Measurements from ENCODE around the gene PIM2. TPM values are rescaled to one million over a fixed set of nuclear protein-coding genes. Genes with fewer than 3 reads are reported as not detected.

The PIM2 gene
- total and polyA plus RNA-seq, 9 of the 15 experiments (the other 6 are each of a cell fraction or from before 2014, with no cell fraction given): 67.6 to 191 (median 108) TPM

GRCh38 chrX:48891402-48892288 lies 27.2 kb downstream of the PIM2 start (continued):
- TF ChIP-seq EP300 (IDR thresholded peaks at IDR 0.05; ENCODE audit: low read length) (0 out of 2 replicates have a peak, but pooled peaks have one; percentile 5), ZNF609 (CRISPR knock-in tag; IDR thresholded peaks at IDR 0.05; ENCODE audit: borderline replicate concordance) (no peak), ZHX1 (conservative IDR thresholded peaks at IDR 0.05; ENCODE audit: low read length) (no peak), TCF7 (IDR thresholded peaks at IDR 0.05; ENCODE audit: borderline replicate concordance) (0 out of 2 replicates have a peak, but pooled peaks have one; percentile 41), JUN (IDR thresholded peaks at IDR 0.05; ENCODE audit: borderline replicate concordance, low read depth, low read length) (no peak), JUN (CRISPR knock-in tag; IDR thresholded peaks at IDR 0.05; ENCODE audit: borderline replicate concordance) (no peak), ZNF785 (CRISPR knock-in tag; IDR thresholded peaks at IDR 0.05) (no peak), KAT2B (IDR thresholded peaks at IDR 0.05; ENCODE audit: low read depth, low read length) (no peak), MAZ (CRISPR knock-in tag; conservative IDR thresholded peaks at IDR 0.05 in 1 of 2, IDR thresholded peaks at IDR 0.05 in 1 of 2) (peak in 1 of 2 experiments; percentile 61; a peak in 1 of 4 replicates), NKRF (IDR thresholded peaks at IDR 0.05; ENCODE audit: borderline replicate concordance) (peak; percentile 23; the same call in 1 of the 2 replicates), ADNP (tag; IDR thresholded peaks at IDR 0.05) (no peak), E2F3 (CRISPR knock-in tag; IDR thresholded peaks at IDR 0.05) (no peak), RAD51 (IDR thresholded peaks at IDR 0.05; ENCODE audit: borderline replicate concordance, low read depth) (no peak), MEIS2 (IDR thresholded peaks at IDR 0.05; ENCODE audit: partially characterized antibody) (peak; percentile 37), ZBED1 (IDR thresholded peaks at IDR 0.05) (no peak), ZFX (CRISPR knock-in tag; IDR thresholded peaks at IDR 0.05) (peak; percentile 56), ZNF644 (tag; IDR thresholded peaks at IDR 0.05; ENCODE audit: low read depth) (no peak)

All from K562 (cell line).